K562 (cell line): ENCODE measurements around the gene DYNC2I2. TPM values are rescaled to one million over a fixed set of nuclear protein-coding genes. Genes with fewer than 3 reads are reported as not detected.

Source experiments
- CHD7 ChIP-seq: fragments of 200-600 bp; sonication (generic); IDR thresholded peaks from one replicate; pipeline ENCODE4 v1.6.1; 2012; ENCODE audit warnings: mild to moderate bottlenecking, low read depth, low read length, inconsistent platforms
- polyA plus RNA-seq, 8 experiments: library from polyadenylated mRNA; depleted of rRNA in 4 of 8; stranded (reverse) in 5 of 8; unstranded in 3 of 8; fragments of >200 nt; fragmentation: Nextera tagmentation in 2 of 8; fragmentation: Illumina TruSeq in 1 of 8; extraction: Ambion mirVana in 2 of 8; extraction: Trizol in 1 of 8; gene quantifications; 2 replicates each; pipeline versions ENCODE4 v1.2.1 to v1.2.3, GENCODE V29; 2011 to 2014; ENCODE audit warnings: inconsistent platforms in 1 of 8, missing spikeins in 1 of 8
- total RNA-seq, 7 experiments: library from RNA; depleted of rRNA in 6 of 7; stranded (reverse); fragments of >200 nt in 6 of 7; fragmentation: Illumina TruSeq in 2 of 7; extraction: Trizol in 2 of 7; gene quantifications; 2 replicates each; pipeline versions ENCODE4 v1.2.1 to v1.2.3, GENCODE V29; 2011 to 2021; ENCODE audit warnings: low replicate concordance in 1 of 7

The DYNC2I2 gene
- total and polyA plus RNA-seq, 9 of the 15 experiments (the other 6 are each of a cell fraction or from before 2014, with no cell fraction given), result 1.5 to 249 (median 70.0) TPM

DNA sequence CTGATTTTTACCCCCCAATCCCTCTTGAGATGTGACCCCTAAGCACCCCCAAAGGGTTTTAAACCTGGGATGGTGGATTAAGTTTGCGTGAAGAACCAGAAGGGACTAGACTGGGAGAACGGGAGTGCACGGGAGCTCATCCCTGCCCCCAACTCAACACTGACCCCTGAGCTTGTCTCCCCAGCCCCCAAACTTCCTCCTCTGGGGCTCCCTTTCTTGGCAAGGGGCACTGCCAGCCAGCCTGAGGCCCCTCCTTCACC lies 27.3 kb upstream of the DYNC2I2 start (continued):
- no peak for TF ChIP-seq CHD7
